IPS DF 4.7 (cell line): ENCODE data around the gene IFITM1.
"Not testable (repeated sequence)": the region's sequence is repeated elsewhere in the genome, so short reads cannot be mapped to it uniquely, and the experiment has no call there.

Source experiments
- DNase-seq: peaks from one replicate; pipeline ENCODE4 v3.0.0-alpha.2; 2013; ENCODE audit warnings: low spot score; ENCODE audit errors: extremely low read depth

IFITM1 gene

GRCh38 chr11:313787-314553 is at the start of gene IFITM1:
Gene IFITM1, plus strand, starts transcription at chr11:314040. Its CDS starts 131 bp downstream, at chr11:314171.
- no peak for DNase-seq

- DNase-seq = no peak
Observed at GRCh38 chr11:266676-267439, 47.0 kb upstream of the IFITM1 start.

GRCh38 chr11:267491-267994 is 46.3 kb upstream of the IFITM1 start:
- DNase-seq = no peak

GRCh38 chr11:268716-269145 is 45.1 kb upstream of the IFITM1 start:
- DNase-seq = not testable (repeated sequence)

- DNase-seq = no peak
Observed at GRCh38 chr11:269146-269890, 44.5 kb upstream of the IFITM1 start.

- no peak for DNase-seq
Observed at GRCh38 chr11:270451-271318, 43.2 kb upstream of the IFITM1 start.

- DNase-seq = no peak
Observed at GRCh38 chr11:271319-271715, 42.5 kb upstream of the IFITM1 start.

- no peak for DNase-seq
Observed at GRCh38 chr11:272195-272930, 41.5 kb upstream of the IFITM1 start.

GRCh38 chr11:272931-273198 is 41.0 kb upstream of the IFITM1 start:
- DNase-seq = no peak

- DNase-seq = no peak
Observed at GRCh38 chr11:276219-276618, 37.6 kb upstream of the IFITM1 start.

GRCh38 chr11:278001-278951 is 35.6 kb upstream of the IFITM1 start, which contains the start of gene NLRP6:
Gene NLRP6, plus strand, starts transcription at chr11:278407. Its CDS starts 163 bp downstream, at chr11:278570.
- DNase-seq = no peak

GRCh38 chr11:279040-279965 is 34.5 kb upstream of the IFITM1 start:
- DNase-seq = no peak

GRCh38 chr11:279966-280705 is 33.7 kb upstream of the IFITM1 start:
- no peak for DNase-seq

- DNase-seq = no peak
Observed at GRCh38 chr11:280706-281485, 32.9 kb upstream of the IFITM1 start.

GRCh38 chr11:281486-282161 is 32.2 kb upstream of the IFITM1 start:
- no peak for DNase-seq

GRCh38 chr11:282171-282570 is 31.7 kb upstream of the IFITM1 start:
- no peak for DNase-seq
